A673 (cell line): ENCODE results near the gene GPR82. TPM values are rescaled to one million over a fixed set of nuclear protein-coding genes. Genes with fewer than 3 reads are reported as not detected.
A peak's percentile ranks its signal among the peaks of the same experiment; 100 is the strongest.

Experiments
- BruUV-seq: library from RNA; stranded (reverse); fragments of 400-500 nt; replicated peaks from 2 replicates; lab custom pipeline; 2021; lab: Mats Ljungman, UMichigan
- CTCF ChIA-PET: fragments of 300-600 bp; sonication (Branson Sonifier 250); formaldehyde crosslinking; loops from one replicate; lab custom pipeline; 2022; ENCODE audit warnings: antibody characterized with exemption; lab: Charles Lee
- POLR2A ChIA-PET: fragments of 300-600 bp; sonication (Branson Sonifier 250); formaldehyde crosslinking; loops from one replicate; lab custom pipeline; 2022; ENCODE audit warnings: antibody characterized with exemption; ENCODE audit not compliant: low non-redundant PET; lab: Charles Lee
- DNase-seq: peaks from one replicate; pipeline ENCODE4 v3.0.0-alpha.2; 2015; ENCODE audit warnings: low spot score
- H3K27ac ChIP-seq: fragments of 200-600 bp; sonication (generic); 2 replicates; pipeline ENCODE4 v1.5.1; 2016; ENCODE audit warnings: mixed run types, low read depth, mild to moderate bottlenecking, mixed read lengths, antibody characterized with exemption, low read length; ENCODE audit not compliant: poor library complexity, severe bottlenecking
- H3K27me3 ChIP-seq: fragments of 200-600 bp; sonication (generic); replicated peaks from 2 replicates; pipeline ENCODE4 v1.6.1; 2017; ENCODE audit warnings: mixed run types, low read depth, mild to moderate bottlenecking, mixed read lengths, antibody characterized with exemption, low read length; ENCODE audit not compliant: insufficient read depth, poor library complexity
- H3K36me3 ChIP-seq: fragments of 200-600 bp; sonication (generic); 2 replicates; pipeline ENCODE4 v1.6.1; 2016; ENCODE audit warnings: mixed run types, mild to moderate bottlenecking, mixed read lengths, antibody characterized with exemption, low read length; ENCODE audit not compliant: insufficient read depth, poor library complexity, severe bottlenecking
- H3K4me1 ChIP-seq: fragments of 200-600 bp; sonication (generic); 2 replicates; pipeline ENCODE4 v1.6.1; 2017; ENCODE audit warnings: mixed run types, mild to moderate bottlenecking, mixed read lengths, antibody characterized with exemption, low read length; ENCODE audit not compliant: insufficient read depth, poor library complexity, severe bottlenecking
- H3K4me3 ChIP-seq: fragments of 200-600 bp; sonication (generic); 2 replicates; pipeline ENCODE4 v1.5.1; 2016; ENCODE audit warnings: low read depth, mixed run types, mild to moderate bottlenecking, mixed read lengths, low read length; ENCODE audit not compliant: poor library complexity, severe bottlenecking
- H3K9me3 ChIP-seq: fragments of 200-600 bp; sonication (generic); 2 replicates; pipeline ENCODE4 v1.6.1; 2016; ENCODE audit warnings: mixed run types, low read depth, mild to moderate bottlenecking, mixed read lengths, antibody characterized with exemption, low read length; ENCODE audit not compliant: poor library complexity, severe bottlenecking
- CTCF ChIP-seq: fragments of 300-800, 200-600 bp; sonication (generic); conservative IDR thresholded peaks from 2 replicates; pipeline ENCODE4 v1.5.1; 2017; ENCODE audit warnings: low read depth, mild to moderate bottlenecking, antibody characterized with exemption, low read length, moderate library complexity, mixed read lengths
- EZH2 ChIP-seq: fragments of 200-600 bp; sonication (generic); IDR thresholded peaks from 2 replicates; pipeline ENCODE4 v1.6.1; 2017; ENCODE audit warnings: borderline replicate concordance, low read depth, mild to moderate bottlenecking, mixed read lengths, antibody characterized with exemption, low read length; ENCODE audit not compliant: poor library complexity, severe bottlenecking
- intact Hi-C: fragments of 100-400 bp; cut with micrococcal nuclease; formaldehyde crosslinking; loops from one replicate; pipeline ENCODE4 v1.10.0; 2022; ENCODE audit not compliant: unreplicated experiment
- total RNA-seq: library from RNA; stranded (reverse); gene quantifications from 2 replicates; pipeline ENCODE4 v1.2.3, GENCODE V29; 2021

Gene GPR82
- total RNA-seq, 1 experiment from 2014 or later: not detected

- no TSS peak for BruUV-seq
- H3K36me3 ChIP-seq: no peaks in the 10 kb centered on the region
- ChIA-PET POLR2A (interaction anchor here (0.6 kb wide), 1 partner anchor 1460 kb away, joined by 3 read pairs; no protein-coding TSS in a partner anchor), CTCF (no interaction called here)
- H3K27me3 ChIP-seq: no peaks in the 10 kb centered on the region
- peaks cover 5% of the 10 kb centered on the region for H3K4me1 ChIP-seq
- H3K27ac ChIP-seq: peak overlapping the region; percentile 35
- no peak for TF ChIP-seq EZH2
- TF ChIP-seq CTCF: no peak
- intact Hi-C loops: no loop called here
- DNase-seq: peak; percentile 76
- no peak overlapping the region for H3K4me3 ChIP-seq
- no peaks in the 10 kb centered on the region for H3K9me3 ChIP-seq
Observed at GRCh38 chrX:41692162-41692749, 31.7 kb upstream of the GPR82 start.

- no peak overlapping the region for H3K4me3 ChIP-seq
- DNase-seq: no peak
- H3K27me3 ChIP-seq: no peaks in the 10 kb centered on the region
- no peaks in the 10 kb centered on the region for H3K9me3 ChIP-seq
- BruUV-seq: no TSS peak
- TF ChIP-seq CTCF (no peak), EZH2 (no peak)
- no peaks in the 10 kb centered on the region for H3K36me3 ChIP-seq
- CTCF ChIA-PET: no interaction called here
- intact Hi-C loops: no loop called here
- no peak overlapping the region for H3K27ac ChIP-seq
- POLR2A ChIA-PET: no interaction called here
- peaks cover 5% of the 10 kb centered on the region for H3K4me1 ChIP-seq
Observed at GRCh38 chrX:41693024-41693423, 31.0 kb upstream of the GPR82 start.

GRCh38 chrX:41695426-41695825, 28.6 kb upstream of the GPR82 start:
- BruUV-seq: no TSS peak

More at GRCh38 chrX:41695426-41695825, 28.6 kb upstream of the GPR82 start:
- POLR2A ChIA-PET: no interaction called here
- no peaks in the 10 kb centered on the region for H3K9me3 ChIP-seq
- H3K27me3 ChIP-seq: no peaks in the 10 kb centered on the region
- CTCF ChIA-PET: no interaction called here
- H3K27ac ChIP-seq: no peak overlapping the region
- intact Hi-C loops: no loop called here
- DNase-seq: no peak
- H3K4me3 ChIP-seq: no peak overlapping the region
- peaks cover 5% of the 10 kb centered on the region for H3K4me1 ChIP-seq
- no peaks in the 10 kb centered on the region for H3K36me3 ChIP-seq
- no peak for TF ChIP-seq EZH2
- no peak for TF ChIP-seq CTCF
